Panc1 (cell line): ENCODE data around the gene LRMDA. TPM values are rescaled to one million over a fixed set of nuclear protein-coding genes. Genes with fewer than 3 reads are reported as not detected.

Source experiments
- ATAC-seq: fragments of 200-7000 bp; cut with Tn5 transposase; 2 replicates; pipeline ENCODE4 v1.9.1; 2020; ENCODE audit warnings: mild to moderate bottlenecking, moderate library complexity
- BruUV-seq: library from RNA; stranded (reverse); fragments of 400-500 nt; replicated peaks from 2 replicates; lab custom pipeline; 2021; lab: Mats Ljungman, UMichigan
- CTCF ChIA-PET: fragments of 300-600 bp; sonication (Branson Sonifier 250); formaldehyde crosslinking; loops from one replicate; lab custom pipeline; 2022; ENCODE audit warnings: antibody characterized with exemption; lab: Charles Lee
- POLR2A ChIA-PET: fragments of 300-600 bp; sonication (Branson Sonifier 250); formaldehyde crosslinking; loops from one replicate; lab custom pipeline; 2022; ENCODE audit warnings: antibody characterized with exemption; lab: Charles Lee
- DNase-seq: peaks from one replicate; pipeline ENCODE4 v3.0.0-alpha.2; 2010; ENCODE audit warnings: low read depth, low spot score
- H3K27ac ChIP-seq: 2 replicates; pipeline ENCODE4 v1.5.1; 2011; ENCODE audit warnings: mild to moderate bottlenecking, low read length, inconsistent platforms
- H3K27me3 ChIP-seq: fragments of 200-500 bp; sonication (Bioruptor generic); 2 replicates; pipeline ENCODE4 v1.6.0; 2014; ENCODE audit warnings: low read length, inconsistent platforms; ENCODE audit not compliant: control insufficient read depth, insufficient read depth
- H3K36me3 ChIP-seq: fragments of 200-500 bp; sonication (Bioruptor generic); 2 replicates; pipeline ENCODE4 v1.5.1; 2014; ENCODE audit warnings: inconsistent platforms, mild to moderate bottlenecking, low read length, moderate library complexity; ENCODE audit not compliant: control insufficient read depth, insufficient read depth
- H3K4me1 ChIP-seq: 2 replicates; pipeline ENCODE4 v1.5.1; 2011; ENCODE audit warnings: inconsistent platforms, mild to moderate bottlenecking, low read length, moderate library complexity; ENCODE audit not compliant: control insufficient read depth, insufficient read depth
- H3K4me3 ChIP-seq, 2 experiments: 2 replicates each; pipeline ENCODE4 v1.5.1; 2011 to 2012; ENCODE audit warnings: low read depth in 2 of 2, low read length in 2 of 2, mild to moderate bottlenecking in 2 of 2, inconsistent platforms in 1 of 2, moderate library complexity in 1 of 2
- H3K9me3 ChIP-seq: fragments of 200-500 bp; sonication (Bioruptor generic); 2 replicates; pipeline ENCODE4 v1.5.1; 2014; ENCODE audit warnings: low read depth, mild to moderate bottlenecking, inconsistent platforms, low read length, moderate library complexity; ENCODE audit not compliant: control insufficient read depth, insufficient read depth
- CTCF ChIP-seq: fragments of 450-650 bp; IDR thresholded peaks from 2 replicates; pipeline ENCODE4 v1.5.1; 2017; ENCODE audit warnings: mild to moderate bottlenecking
- POLR2AphosphoS5 ChIP-seq: IDR thresholded peaks from 2 replicates; pipeline ENCODE4 v1.6.1; 2012; ENCODE audit warnings: mild to moderate bottlenecking, low read depth, low read length, moderate library complexity
- REST ChIP-seq, 2 experiments: IDR thresholded peaks; 2 replicates each; pipeline ENCODE4 v1.6.1; 2011 to 2012; ENCODE audit warnings: low read depth in 2 of 2, control low read depth in 1 of 2, low read length in 1 of 2, mild to moderate bottlenecking in 1 of 2, moderate library complexity in 1 of 2; ENCODE audit not compliant: insufficient read depth in 1 of 2
- SIN3A ChIP-seq: IDR thresholded peaks from 2 replicates; pipeline ENCODE4 v1.6.1; 2012; ENCODE audit warnings: low read depth, mild to moderate bottlenecking, low read length, moderate library complexity, borderline replicate concordance; ENCODE audit not compliant: insufficient read depth
- TCF7L2 ChIP-seq: IDR thresholded peaks from 2 replicates; pipeline ENCODE4 v1.6.1; 2011; ENCODE audit warnings: mild to moderate bottlenecking, low read depth, low read length, inconsistent platforms
- in situ Hi-C: cut with HindIII; loops from 2 replicates; pipeline ENCODE4 v1.10.0; 2016; ENCODE audit warnings: low sequenced_read_pairs, low pct_unique_long_range_greater_than_20kb
- intact Hi-C: fragments of 100-400 bp; cut with micrococcal nuclease; formaldehyde crosslinking; loops from one replicate; pipeline ENCODE4 v1.10.0; 2022; ENCODE audit not compliant: unreplicated experiment
- total RNA-seq: library from RNA; stranded (reverse); gene quantifications from one replicate; pipeline ENCODE4 v1.2.1, GENCODE V29; 2021; ENCODE audit not compliant: unreplicated experiment

The LRMDA gene
- total RNA-seq, 1 experiment from 2014 or later = 1.2 TPM

GRCh38 chr10:76509446-76509845, 1078.0 kb downstream of the LRMDA start:
- Histone ChIP-seq H3K9me3 (no peaks in the 10 kb centered on the region), H3K4me3 (no peak overlapping the region), H3K36me3 (no peaks in the 10 kb centered on the region), H3K27ac (no peak overlapping the region), H3K27me3 (no peaks in the 10 kb centered on the region), H3K4me1 (no peaks in the 10 kb centered on the region)
- intact Hi-C loops (no loop called here), in situ Hi-C loops (no loop called here)
- ChIA-PET CTCF (no interaction called here), POLR2A (no interaction called here)
- ATAC-seq (no peak), DNase-seq (no peak)
- TF ChIP-seq TCF7L2 = no peak
- no peak for TF ChIP-seq REST (IDR thresholded peaks at IDR 0.05; ENCODE audit: insufficient read depth in 1 of 2, low read depth in 2 of 2, low read length in 1 of 2)
- no peak for TF ChIP-seq CTCF
- no peak for TF ChIP-seq SIN3A
- no TSS peak for BruUV-seq

- no peak overlapping the region for H3K4me3 ChIP-seq
- H3K36me3 ChIP-seq = no peaks in the 10 kb centered on the region
- no peak for ATAC-seq
- no peak for DNase-seq
- ChIA-PET POLR2A (no interaction called here), CTCF (no interaction called here)
- H3K9me3 ChIP-seq = no peaks in the 10 kb centered on the region
- intact Hi-C loops = no loop called here
- TF ChIP-seq SIN3A (no peak), TCF7L2 (no peak), POLR2AphosphoS5 (no peak), REST (IDR thresholded peaks at IDR 0.05; ENCODE audit: insufficient read depth in 1 of 2, low read depth in 2 of 2, low read length in 1 of 2) (no peak), CTCF (no peak)
- no peaks in the 10 kb centered on the region for H3K27me3 ChIP-seq
- H3K27ac ChIP-seq = no peak overlapping the region
- no TSS peak for BruUV-seq
- H3K4me1 ChIP-seq = no peaks in the 10 kb centered on the region
- in situ Hi-C loops = no loop called here
Measured at GRCh38 chr10:76514321-76514720, 1082.9 kb downstream of the LRMDA start.
